Kidney (tissue), 14 donors: ENCODE data around the gene MCIDAS. TPM values are rescaled to one million over a fixed set of nuclear protein-coding genes. Genes with fewer than 3 reads are reported as not detected.

Source experiments
- DNase-seq, 5 donors: peaks; one replicate each; pipeline ENCODE4 v3.0.0-alpha.2; 2013 to 2020
- FAIRE-seq: peaks from 2 replicates; lab custom pipeline; 2012; peaks lifted over from hg19 to GRCh38; lab: Jason Lieb, UNC
- H3K27ac ChIP-seq, 2 donors: one replicate each; pipeline ENCODE4 v1.7.0; 2013; ENCODE audit warnings: low read depth in 2 of 2, low read length in 2 of 2, inconsistent platforms in 1 of 2
- H3K27me3 ChIP-seq: one replicate; pipeline ENCODE4 v1.7.1; 2013; ENCODE audit warnings: low read length, inconsistent platforms; ENCODE audit not compliant: control insufficient read depth, insufficient read depth
- H3K36me3 ChIP-seq, 3 donors: one replicate each; pipeline versions ENCODE4 v1.7.0 to v1.7.1; 2013; ENCODE audit warnings: low read length in 3 of 3, control low read depth in 1 of 3, inconsistent platforms in 1 of 3; ENCODE audit not compliant: insufficient read depth in 3 of 3, control insufficient read depth in 2 of 3
- H3K4me1 ChIP-seq, 3 donors: one replicate each; pipeline versions ENCODE4 v1.7.0 to v1.7.1; 2013; ENCODE audit warnings: low read length in 3 of 3, inconsistent platforms in 1 of 3, low read depth in 1 of 3; ENCODE audit not compliant: control insufficient read depth in 2 of 3, insufficient read depth in 2 of 3
- H3K4me3 ChIP-seq, 3 donors: one replicate each; pipeline versions ENCODE4 v1.7.0 to v1.8.1; 2013; ENCODE audit warnings: low read length in 3 of 3, control low read depth in 1 of 3, inconsistent platforms in 1 of 3
- H3K9ac ChIP-seq, 3 donors: one replicate each; pipeline versions ENCODE4 v1.7.0 to v1.7.1; 2013; ENCODE audit warnings: low read length in 3 of 3, control low read depth in 1 of 3, inconsistent platforms in 1 of 3
- H3K9me3 ChIP-seq, 3 donors: one replicate each; pipeline versions ENCODE4 v1.7.0 to v1.7.1; 2013; ENCODE audit warnings: low read length in 3 of 3, control low read depth in 1 of 3, inconsistent platforms in 1 of 3; ENCODE audit not compliant: control insufficient read depth in 2 of 3, insufficient read depth in 1 of 3
- intact Hi-C: fragments of 100-400 bp; cut with DNase I; formaldehyde crosslinking; loops from one replicate; pipeline ENCODE4 v1.11.1; 2022
- microRNA-seq: library from miRNA; unstranded; fragments of <30 nt; microRNA quantifications from one replicate; pipeline ENCODE4 v1.2.0, GENCODE V29; 2020
- polyA plus RNA-seq: library from polyadenylated mRNA; stranded (reverse); fragments of 350-450 nt; fragmentation: Illumina TruSeq; extraction: RNeasy Lipid Tissue Mini Kit (QIAGEN cat#74804); gene quantifications from one replicate; pipeline ENCODE4 v1.2.3, GENCODE V29; 2014; ENCODE audit warnings: low read depth, low replicate concordance; ENCODE audit not compliant: insufficient read depth
- total RNA-seq: library from RNA; stranded (reverse); fragmentation: NEBNext Ultra II Directional; extraction: Animal tissue kit (Norgen Biotek cat#: 25700); gene quantifications from one replicate; pipeline ENCODE4 v1.2.1, GENCODE V29; 2021
- TF ChIP-seq, protein P1 (sequence below): IDR thresholded peaks from 3 replicates; pipeline ENCODE4 v1.5.1; 2012; ENCODE audit warnings: mild to moderate bottlenecking, moderate library complexity, borderline replicate concordance; ENCODE audit not compliant: insufficient read depth; ENCODE audit errors: extremely low read depth
- donor health status: control.
- donor health status: control.
- donor health status: control.
- donor health status: control.
- donor health status: control.
- donor health status: DM: yes; HTN: yes; CAD: no.
- donor health status: Normal renal cell carcinoma (clear cell type).

The MCIDAS gene
- total and polyA plus RNA-seq, 2 donors from 2014 or later = 0.13 TPM; not detected in 1

DNA sequence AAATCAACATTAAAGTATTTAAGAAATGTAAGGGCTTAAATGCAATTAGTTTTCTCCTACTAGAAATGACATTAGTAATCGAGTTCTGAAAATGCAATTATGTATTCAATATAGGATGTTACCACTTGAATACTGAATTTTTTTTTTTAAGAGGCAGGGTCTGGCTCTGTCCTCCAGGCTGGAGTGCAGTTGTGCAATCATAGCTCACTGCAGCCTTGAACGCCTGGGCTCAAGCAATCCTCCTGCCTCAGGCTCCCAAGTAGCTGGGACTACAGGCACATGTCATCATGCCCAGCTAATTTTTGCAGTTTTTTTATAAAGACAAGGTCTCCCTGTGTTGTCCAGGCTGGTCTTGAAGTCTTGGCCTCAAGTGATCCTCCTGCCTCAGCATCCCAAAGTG, 55.6 kb downstream of the MCIDAS start:
- TF ChIP-seq, protein P1, sequence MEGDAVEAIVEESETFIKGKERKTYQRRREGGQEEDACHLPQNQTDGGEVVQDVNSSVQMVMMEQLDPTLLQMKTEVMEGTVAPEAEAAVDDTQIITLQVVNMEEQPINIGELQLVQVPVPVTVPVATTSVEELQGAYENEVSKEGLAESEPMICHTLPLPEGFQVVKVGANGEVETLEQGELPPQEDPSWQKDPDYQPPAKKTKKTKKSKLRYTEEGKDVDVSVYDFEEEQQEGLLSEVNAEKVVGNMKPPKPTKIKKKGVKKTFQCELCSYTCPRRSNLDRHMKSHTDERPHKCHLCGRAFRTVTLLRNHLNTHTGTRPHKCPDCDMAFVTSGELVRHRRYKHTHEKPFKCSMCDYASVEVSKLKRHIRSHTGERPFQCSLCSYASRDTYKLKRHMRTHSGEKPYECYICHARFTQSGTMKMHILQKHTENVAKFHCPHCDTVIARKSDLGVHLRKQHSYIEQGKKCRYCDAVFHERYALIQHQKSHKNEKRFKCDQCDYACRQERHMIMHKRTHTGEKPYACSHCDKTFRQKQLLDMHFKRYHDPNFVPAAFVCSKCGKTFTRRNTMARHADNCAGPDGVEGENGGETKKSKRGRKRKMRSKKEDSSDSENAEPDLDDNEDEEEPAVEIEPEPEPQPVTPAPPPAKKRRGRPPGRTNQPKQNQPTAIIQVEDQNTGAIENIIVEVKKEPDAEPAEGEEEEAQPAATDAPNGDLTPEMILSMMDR = no peak
- Histone ChIP-seq H3K4me1 (peaks cover 0 to 12% (median 3%) of the 10 kb centered on the region in 3 donors), H3K9me3 (no peaks in the 10 kb centered on the region), H3K36me3 (no peaks in the 10 kb centered on the region), H3K4me3 (no peak overlapping the region), H3K27ac (no peak overlapping the region), H3K9ac (no peak overlapping the region), H3K27me3 (peaks cover 26% of the 10 kb centered on the region)
- DNase-seq (no peak), FAIRE-seq (no peak)
- intact Hi-C loops = no loop called here

Small RNA genes within 50 kb of the gene (microRNA-seq; reads per million reads assigned to microRNA genes)
- gene MIR449A = 18.9 reads per million, percentile 30 among the genes with 10 or more reads in this experiment
- gene MIR449B = not detected
- 1.7 reads per million for gene MIR449C

Other genes with a start within 250 kb of the MCIDAS start
- 0.38 TPM for gene ESM1, start 241.7 kb downstream of the MCIDAS start, total RNA-seq
- gene ESM1, start 241.7 kb downstream of the MCIDAS start, polyA plus RNA-seq = 6.1 TPM
- gene GZMK, start 203.1 kb downstream of the MCIDAS start, total RNA-seq = 4.4 TPM
- 0.69 TPM for gene GZMK, start 203.1 kb downstream of the MCIDAS start, polyA plus RNA-seq
- 6.1 TPM for gene GZMA, start 124.7 kb downstream of the MCIDAS start, total RNA-seq
- gene GZMA, start 124.7 kb downstream of the MCIDAS start, polyA plus RNA-seq = 2.2 TPM
- gene GPX8, start 67.1 kb downstream of the MCIDAS start, total RNA-seq = 29.7 TPM
- gene GPX8, start 67.1 kb downstream of the MCIDAS start, polyA plus RNA-seq = 13.5 TPM
- gene CDC20B, start 54.1 kb downstream of the MCIDAS start, total RNA-seq = not detected
- 0.88 TPM for gene CDC20B, start 54.1 kb downstream of the MCIDAS start, polyA plus RNA-seq
- 5.9 TPM for gene CCNO, start 6.3 kb upstream of the MCIDAS start, total RNA-seq
- gene CCNO, start 6.3 kb upstream of the MCIDAS start, polyA plus RNA-seq = 2.1 TPM
- 28.0 TPM for gene DHX29, start 80.4 kb upstream of the MCIDAS start, total RNA-seq
- 13.5 TPM for gene DHX29, start 80.4 kb upstream of the MCIDAS start, polyA plus RNA-seq
- gene MTREX, start 80.7 kb upstream of the MCIDAS start, total RNA-seq = 69.7 TPM
- gene MTREX, start 80.7 kb upstream of the MCIDAS start, polyA plus RNA-seq = 19.3 TPM